H9 (cell line): ENCODE results near the gene CREBRF. TPM values are rescaled to one million over a fixed set of nuclear protein-coding genes. Genes with fewer than 3 reads are reported as not detected.

Experiments
- DNase-seq: peaks from one replicate; pipeline ENCODE4 v3.0.0-alpha.2; 2017
- H2AFZ ChIP-seq: one replicate; pipeline ENCODE4 v1.6.1; 2013; ENCODE audit warnings: mild to moderate bottlenecking, low read length, control low read depth, moderate library complexity
- H2AK5ac ChIP-seq: 2 replicates; pipeline ENCODE4 v1.6.1; 2013; ENCODE audit warnings: low read length, control low read depth, mixed read lengths; ENCODE audit not compliant: insufficient read length
- H2BK120ac ChIP-seq: one replicate; pipeline ENCODE4 v1.6.1; 2013; ENCODE audit warnings: low read depth, mild to moderate bottlenecking, low read length, control low read depth, inconsistent platforms; ENCODE audit not compliant: poor library complexity, severe bottlenecking
- H2BK12ac ChIP-seq: 2 replicates; pipeline ENCODE4 v1.6.1; 2013; ENCODE audit warnings: low read length, control low read depth, mixed read lengths, low read depth; ENCODE audit not compliant: insufficient read length
- H2BK15ac ChIP-seq: 2 replicates; pipeline ENCODE4 v1.6.1; 2013; ENCODE audit warnings: low read depth, low read length, control low read depth
- H2BK20ac ChIP-seq: one replicate; pipeline ENCODE4 v1.6.1; 2013; ENCODE audit warnings: low read depth, mild to moderate bottlenecking, low read length, control low read depth, inconsistent platforms; ENCODE audit not compliant: poor library complexity, severe bottlenecking
- H2BK5ac ChIP-seq: 2 replicates; pipeline ENCODE4 v1.6.1; 2013; ENCODE audit warnings: low read length, control low read depth, mixed read lengths; ENCODE audit not compliant: insufficient read length
- H3K14ac ChIP-seq: 2 replicates; pipeline ENCODE4 v1.6.1; 2013; ENCODE audit warnings: low read length, control low read depth; ENCODE audit not compliant: insufficient read depth
- H3K18ac ChIP-seq: 2 replicates; pipeline ENCODE4 v1.6.1; 2013; ENCODE audit warnings: low read depth, mild to moderate bottlenecking, mixed read lengths, low read length, control low read depth; ENCODE audit not compliant: insufficient read length
- H3K23ac ChIP-seq: 2 replicates; pipeline ENCODE4 v1.6.1; 2013; ENCODE audit warnings: low read length, control low read depth, mixed read lengths, low read depth; ENCODE audit not compliant: insufficient read length
- H3K23me2 ChIP-seq: 2 replicates; pipeline ENCODE4 v1.6.1; 2013; ENCODE audit warnings: low read depth, mild to moderate bottlenecking, mixed read lengths, low read length, control low read depth; ENCODE audit not compliant: insufficient read length, poor library complexity, severe bottlenecking
- H3K27ac ChIP-seq: 2 replicates; pipeline ENCODE4 v1.5.1; 2013; ENCODE audit warnings: low read length, control low read depth, mixed read lengths, low read depth; ENCODE audit not compliant: insufficient read length
- H3K27me3 ChIP-seq: 2 replicates; pipeline ENCODE4 v1.6.1; 2013; ENCODE audit warnings: low read length, control low read depth, inconsistent platforms; ENCODE audit not compliant: insufficient read depth
- H3K4ac ChIP-seq: 2 replicates; pipeline ENCODE4 v1.6.1; 2013; ENCODE audit warnings: low read depth, mild to moderate bottlenecking, control low read depth, inconsistent platforms, low read length, moderate library complexity
- H3K4me1 ChIP-seq: 2 replicates; pipeline ENCODE4 v1.6.1; 2013; ENCODE audit warnings: low read length, control low read depth, inconsistent platforms; ENCODE audit not compliant: insufficient read depth
- H3K4me2 ChIP-seq: 2 replicates; pipeline ENCODE4 v1.6.1; 2013; ENCODE audit warnings: low read length, control low read depth, mixed read lengths; ENCODE audit not compliant: insufficient read length, insufficient read depth
- H3K56ac ChIP-seq: 2 replicates; pipeline ENCODE4 v1.6.1; 2013; ENCODE audit warnings: low read depth, mild to moderate bottlenecking, mixed read lengths, low read length, control low read depth; ENCODE audit not compliant: insufficient read length
- H3K79me1 ChIP-seq: 2 replicates; pipeline ENCODE4 v1.6.1; 2013; ENCODE audit warnings: low read depth, mild to moderate bottlenecking, moderate library complexity, low read length, control low read depth, inconsistent platforms; ENCODE audit not compliant: insufficient read depth, poor library complexity, severe bottlenecking
- H3K79me2 ChIP-seq: 2 replicates; pipeline ENCODE4 v1.6.1; 2013; ENCODE audit warnings: low read length, control low read depth, inconsistent platforms; ENCODE audit not compliant: insufficient read depth
- H3K9ac ChIP-seq: 2 replicates; pipeline ENCODE4 v1.6.1; 2013; ENCODE audit warnings: low read length, control low read depth, mixed read lengths; ENCODE audit not compliant: insufficient read length; ENCODE audit errors: extremely low read depth
- H3K9me3 ChIP-seq: one replicate; pipeline ENCODE4 v1.6.1; 2013; ENCODE audit warnings: low read depth, low read length, inconsistent platforms; ENCODE audit not compliant: control insufficient read depth
- H3T11ph ChIP-seq: one replicate; pipeline ENCODE4 v1.6.1; 2013; ENCODE audit warnings: mild to moderate bottlenecking, low read length, control low read depth, inconsistent platforms
- H4K20me1 ChIP-seq: one replicate; pipeline ENCODE4 v1.6.1; 2013; ENCODE audit not compliant: control insufficient read depth, insufficient read length, insufficient read depth
- H4K5ac ChIP-seq: 2 replicates; pipeline ENCODE4 v1.6.1; 2013; ENCODE audit warnings: low read depth, mild to moderate bottlenecking, mixed read lengths, low read length, control low read depth; ENCODE audit not compliant: insufficient read length
- H4K8ac ChIP-seq: replicated peaks from 2 replicates; pipeline ENCODE4 v1.6.1; 2013; ENCODE audit warnings: low read length, control low read depth, mixed read lengths, low read depth; ENCODE audit not compliant: insufficient read length
- H4K91ac ChIP-seq: 2 replicates; pipeline ENCODE4 v1.6.1; 2013; ENCODE audit warnings: low read depth, mild to moderate bottlenecking, moderate library complexity, mixed read lengths, low read length, control low read depth; ENCODE audit not compliant: insufficient read length
- H3K27ac Mint-ChIP-seq, 3 experiments: 2 replicates in 2 of 3; 3 replicates in 1 of 3; pipeline ENCODE4 v1.8.0; 2020 to 2021; ENCODE audit warnings: mixed read lengths in 3 of 3, mild to moderate bottlenecking in 1 of 3, moderate library complexity in 1 of 3
- H3K27me3 Mint-ChIP-seq: 2 replicates; pipeline ENCODE4 v1.8.0; 2021; ENCODE audit warnings: low read depth, mild to moderate bottlenecking, moderate library complexity, mixed read lengths
- H3K36me3 Mint-ChIP-seq, 3 experiments: 2 replicates in 2 of 3; 3 replicates in 1 of 3; pipeline ENCODE4 v1.8.0; 2020 to 2021; ENCODE audit warnings: low read depth in 3 of 3, mixed read lengths in 3 of 3; ENCODE audit not compliant: insufficient read depth in 1 of 3
- H3K4me1 Mint-ChIP-seq, 2 experiments: 2 replicates each; pipeline ENCODE4 v1.8.0; 2020; ENCODE audit warnings: mixed read lengths in 2 of 2
- H3K4me3 Mint-ChIP-seq, 2 experiments: 2 replicates in 1 of 2; 3 replicates in 1 of 2; pipeline ENCODE4 v1.8.0; 2020 to 2021; ENCODE audit warnings: mild to moderate bottlenecking in 2 of 2, mixed read lengths in 2 of 2, moderate library complexity in 1 of 2
- H3K9me3 Mint-ChIP-seq, 2 experiments: 2 replicates in 1 of 2; 3 replicates in 1 of 2; pipeline ENCODE4 v1.8.0; 2020; ENCODE audit warnings: mild to moderate bottlenecking in 2 of 2, mixed read lengths in 2 of 2, moderate library complexity in 1 of 2
- WGBS: extraction: QIAGEN DNeasy Blood & Tissue Kit; methylation state at CpG from one replicate; pipeline ENCODE4 v1.1.7; 2013; ENCODE audit warnings: missing lambda C conversion rate, low lambda C conversion rate, mixed read lengths; ENCODE audit not compliant: insufficient read length; ENCODE audit errors: extremely low coverage; 5-methylcytosine and 5-hydroxymethylcytosine counted together
- total RNA-seq: library from RNA; stranded (reverse); gene quantifications from 2 replicates; pipeline ENCODE4 v1.2.1, GENCODE V29; 2021
- TF ChIP-seq, protein P1 (sequence below): fragments of 200-600 bp; sonication (generic); conservative IDR thresholded peaks from 3 replicates; pipeline ENCODE4 v1.8.0; 2021; ENCODE audit warnings: antibody characterized with exemption, mild to moderate bottlenecking

The CREBRF gene
- total RNA-seq, 1 experiment from 2014 or later: 2.7 TPM

DNA sequence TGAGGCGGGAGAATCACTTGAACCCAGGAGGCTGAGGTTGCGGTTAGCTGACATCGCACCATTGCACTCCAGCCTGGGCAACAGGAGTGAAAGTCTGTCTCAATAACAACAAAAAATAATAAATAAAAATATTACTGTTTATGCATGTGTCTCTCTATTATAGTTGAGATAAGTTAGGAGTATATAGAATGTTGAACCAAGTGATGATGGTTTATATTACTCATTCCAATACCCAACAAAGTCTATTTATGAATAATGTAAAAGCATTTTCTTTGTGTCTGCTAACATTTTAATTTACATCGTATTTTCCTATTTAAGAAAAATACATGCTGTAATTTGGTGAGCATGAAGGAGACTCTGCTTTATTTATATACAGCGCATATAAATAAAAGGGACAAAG is 35.8 kb downstream of the CREBRF start:
- H3K23ac ChIP-seq: no peak overlapping the region
- no peak overlapping the region for H3K14ac ChIP-seq
- no peaks in the 10 kb centered on the region for H3K9me3 ChIP-seq
- Mint-ChIP-seq H3K27me3 (no peaks in the 10 kb centered on the region), H3K9me3 (no peaks in the 10 kb centered on the region; a peak in 1 of 5 replicates), H3K4me3 (no peak overlapping the region), H3K4me1 (no peaks in the 10 kb centered on the region), H3K36me3 (no peaks in the 10 kb centered on the region; a peak in 1 of 7 replicates), H3K27ac (no peak overlapping the region)
- no peak overlapping the region for H3K4me2 ChIP-seq
- no peaks in the 10 kb centered on the region for H3K27me3 ChIP-seq
- no peaks in the 10 kb centered on the region for H3K79me2 ChIP-seq
- no peaks in the 10 kb centered on the region for H3K4me1 ChIP-seq
- H4K20me1 ChIP-seq: no peaks in the 10 kb centered on the region
- H3K9ac ChIP-seq: no peak overlapping the region
- no peak overlapping the region for H2BK15ac ChIP-seq
- H4K5ac ChIP-seq: no peak overlapping the region
- no peak overlapping the region for H2BK120ac ChIP-seq
- TF ChIP-seq, protein P1, sequence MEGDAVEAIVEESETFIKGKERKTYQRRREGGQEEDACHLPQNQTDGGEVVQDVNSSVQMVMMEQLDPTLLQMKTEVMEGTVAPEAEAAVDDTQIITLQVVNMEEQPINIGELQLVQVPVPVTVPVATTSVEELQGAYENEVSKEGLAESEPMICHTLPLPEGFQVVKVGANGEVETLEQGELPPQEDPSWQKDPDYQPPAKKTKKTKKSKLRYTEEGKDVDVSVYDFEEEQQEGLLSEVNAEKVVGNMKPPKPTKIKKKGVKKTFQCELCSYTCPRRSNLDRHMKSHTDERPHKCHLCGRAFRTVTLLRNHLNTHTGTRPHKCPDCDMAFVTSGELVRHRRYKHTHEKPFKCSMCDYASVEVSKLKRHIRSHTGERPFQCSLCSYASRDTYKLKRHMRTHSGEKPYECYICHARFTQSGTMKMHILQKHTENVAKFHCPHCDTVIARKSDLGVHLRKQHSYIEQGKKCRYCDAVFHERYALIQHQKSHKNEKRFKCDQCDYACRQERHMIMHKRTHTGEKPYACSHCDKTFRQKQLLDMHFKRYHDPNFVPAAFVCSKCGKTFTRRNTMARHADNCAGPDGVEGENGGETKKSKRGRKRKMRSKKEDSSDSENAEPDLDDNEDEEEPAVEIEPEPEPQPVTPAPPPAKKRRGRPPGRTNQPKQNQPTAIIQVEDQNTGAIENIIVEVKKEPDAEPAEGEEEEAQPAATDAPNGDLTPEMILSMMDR: no peak
- H2AFZ ChIP-seq: no peak overlapping the region
- H2BK5ac ChIP-seq: no peak overlapping the region
- no peak overlapping the region for H3K27ac ChIP-seq
- DNase-seq: no peak
- H2BK20ac ChIP-seq: no peak overlapping the region
- H4K8ac ChIP-seq: no peak overlapping the region
- WGBS: no CpG with 5 or more reads among the region's 5 CpGs
- no peak overlapping the region for H3K56ac ChIP-seq
- no peak overlapping the region for H2BK12ac ChIP-seq
- no peak overlapping the region for H3K18ac ChIP-seq
- H4K91ac ChIP-seq: no peak overlapping the region
- H2AK5ac ChIP-seq: no peak overlapping the region
- H3K4ac ChIP-seq: no peak overlapping the region
- H3K23me2 ChIP-seq: no peaks in the 10 kb centered on the region
- H3K79me1 ChIP-seq: no peaks in the 10 kb centered on the region
- H3T11ph ChIP-seq: no peak overlapping the region
